ENCODE results near the gene SH2D7.

The SH2D7 gene

DNA sequence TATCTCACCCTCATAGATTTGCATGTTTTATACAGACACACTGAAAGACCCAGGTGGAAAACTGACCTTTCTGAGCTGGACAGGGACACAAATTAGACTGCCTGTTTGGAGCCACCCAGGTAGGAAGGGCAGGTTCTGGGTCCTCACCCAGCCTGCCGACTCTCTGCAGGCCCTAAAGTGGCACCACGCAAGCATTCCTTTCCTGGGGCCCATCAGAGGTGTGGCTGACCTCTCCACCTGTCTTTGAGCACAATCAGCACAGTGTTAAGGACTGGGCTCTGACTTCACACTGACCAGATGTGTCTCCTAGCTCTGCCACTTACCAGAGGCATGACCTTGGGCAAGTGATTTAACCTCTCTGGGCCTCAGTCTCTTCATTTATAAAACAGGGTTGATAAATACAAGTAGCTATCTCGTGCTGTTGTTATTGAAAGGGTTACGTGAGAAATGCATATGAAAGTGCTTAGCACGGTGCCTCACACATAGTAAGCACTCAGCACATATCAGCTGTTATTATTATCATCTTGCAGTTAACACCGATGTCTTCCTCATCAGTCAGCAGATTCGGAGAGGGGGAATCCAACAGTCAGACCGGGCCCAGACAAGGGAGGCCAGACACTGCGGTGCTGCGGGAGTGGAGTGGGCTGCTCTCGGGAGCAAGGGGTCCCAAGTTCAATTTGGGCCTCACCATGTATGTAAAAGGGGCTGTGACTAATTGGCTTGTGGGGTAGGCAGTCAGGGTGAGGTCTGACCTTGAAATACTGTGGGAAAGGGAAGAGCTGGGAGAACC, 12.9 kb upstream of the SH2D7 start:
- DNase-seq (ENCODE audit: low read depth in 2 of 2) = no peak

DNA sequence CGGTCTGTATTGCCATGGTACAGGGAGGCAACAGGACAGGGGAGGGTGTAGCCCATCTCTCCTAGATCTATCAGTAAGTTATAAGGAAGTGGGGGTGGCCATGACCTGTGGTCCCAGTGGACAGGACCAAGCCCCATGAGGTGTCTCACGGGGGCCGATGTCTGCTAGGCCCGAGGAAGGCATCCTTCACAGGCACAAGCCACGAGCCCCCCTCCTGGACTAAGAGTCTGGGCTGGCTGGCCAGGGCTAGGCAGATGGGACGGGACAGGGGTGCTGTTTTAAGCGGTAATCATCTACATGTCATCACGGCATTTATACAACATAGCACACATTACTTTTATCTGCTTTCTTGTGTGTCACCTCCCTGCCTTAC, 12.3 kb upstream of the SH2D7 start:
- DNase-seq (ENCODE audit: low read depth in 2 of 2) = no peak

DNA sequence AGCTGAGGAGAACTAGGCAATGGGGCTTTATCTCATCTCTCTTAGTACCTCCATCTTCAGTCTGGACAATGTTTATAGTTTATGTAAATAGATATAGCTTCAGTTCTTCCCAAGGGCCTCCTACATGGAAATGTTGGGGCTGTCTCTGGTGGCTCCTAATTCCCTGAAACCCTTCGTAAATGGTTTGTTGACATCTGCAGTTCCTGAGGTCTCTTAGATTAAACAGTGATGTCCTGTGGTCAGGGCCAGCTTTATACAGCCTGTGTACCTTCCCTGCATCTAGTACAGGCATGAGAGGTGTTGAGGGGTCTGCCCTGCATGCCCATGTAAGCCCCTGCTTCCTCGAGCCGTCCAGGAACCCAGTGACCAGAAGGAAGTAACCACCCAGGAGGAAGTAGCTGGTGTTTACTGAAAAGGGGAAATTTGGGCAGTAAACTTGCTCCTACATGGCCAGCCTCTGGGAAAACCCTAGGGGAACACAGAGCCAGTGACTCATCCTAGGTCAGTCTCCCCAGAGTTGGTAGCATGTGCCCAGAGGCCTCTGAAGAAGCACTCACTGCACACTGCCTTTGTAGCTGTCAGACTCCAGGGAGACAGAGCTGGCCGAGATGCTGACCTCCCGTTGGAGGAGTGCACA, 10.1 kb upstream of the SH2D7 start:
- no peak for DNase-seq (ENCODE audit: low read depth in 2 of 2)

DNA sequence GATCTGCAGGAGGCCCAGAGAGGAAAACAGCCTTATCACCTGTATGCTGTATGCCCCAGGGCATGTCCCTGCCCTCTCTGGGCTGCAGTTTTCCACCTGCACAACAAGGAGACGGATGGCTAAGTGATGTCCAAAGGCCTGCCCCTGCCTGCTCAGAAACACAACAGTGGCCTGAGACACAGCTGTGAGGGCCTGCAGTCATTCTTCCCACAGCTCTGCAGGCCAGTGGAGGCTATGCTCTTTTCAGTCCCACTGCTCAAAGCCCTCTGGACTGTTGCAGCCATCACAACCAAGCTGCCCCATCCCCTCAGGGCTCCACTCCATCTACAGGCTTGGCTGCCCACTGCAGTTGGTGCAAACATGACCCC, 9.6 kb upstream of the SH2D7 start:
- no peak for DNase-seq (ENCODE audit: low read depth in 2 of 2)

DNA sequence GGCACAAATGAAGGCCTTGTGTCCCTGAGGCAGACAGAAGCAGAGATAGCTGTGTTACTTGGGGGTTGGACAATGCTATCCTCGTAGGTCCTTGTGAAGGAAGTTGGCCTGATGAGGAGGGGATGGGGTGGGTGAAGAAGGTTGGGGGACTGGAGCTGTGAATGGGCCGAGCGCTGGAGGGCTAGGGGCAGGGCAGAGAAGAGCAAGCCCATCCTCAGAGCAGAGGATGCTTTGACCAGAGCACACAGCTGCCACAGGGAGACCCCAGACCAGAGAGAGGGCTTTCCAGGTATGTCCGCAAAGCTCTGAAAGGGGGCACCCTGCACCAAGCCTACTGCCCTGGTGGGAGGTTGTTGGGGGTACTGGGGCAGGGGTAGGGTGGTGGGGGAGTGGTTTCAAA, 9.2 kb upstream of the SH2D7 start:
- DNase-seq (ENCODE audit: low read depth in 2 of 2) = no peak

DNA sequence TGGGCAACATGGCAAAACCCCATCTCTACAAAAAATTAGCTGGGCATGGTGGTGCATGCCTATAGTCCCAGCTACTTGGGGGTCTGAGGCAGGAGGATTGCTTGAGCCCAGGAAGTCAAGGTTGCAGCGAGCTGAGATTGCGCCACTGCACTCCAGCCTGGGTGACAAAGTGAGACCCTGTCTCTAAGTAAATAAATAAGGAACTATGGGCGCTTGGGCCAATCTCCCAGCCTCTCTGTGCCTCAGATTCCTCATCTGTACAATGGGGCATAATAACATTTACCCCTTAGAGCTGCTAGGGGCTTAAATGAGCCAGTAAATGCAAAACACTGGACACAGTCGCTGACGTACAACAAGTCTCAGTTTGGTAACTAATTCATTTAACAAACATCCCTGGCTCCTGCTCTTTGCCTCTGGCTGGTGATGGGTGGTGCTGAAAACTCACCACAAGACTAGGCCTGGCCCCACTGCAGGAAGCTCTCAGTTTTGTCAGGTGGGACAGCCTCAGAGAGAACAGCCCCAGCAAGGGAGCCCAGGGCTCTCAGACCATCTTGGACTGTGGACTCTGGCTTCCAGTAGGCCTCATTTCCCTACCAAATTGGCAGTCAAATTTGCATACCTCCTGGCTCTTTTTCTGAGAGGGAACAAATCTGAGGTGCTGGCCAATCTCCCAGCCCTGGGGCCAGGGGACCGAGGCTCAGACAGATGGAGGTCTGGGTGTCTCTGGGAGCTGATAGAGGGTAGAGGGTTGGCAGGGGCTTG, 8.5 kb upstream of the SH2D7 start:
- DNase-seq (ENCODE audit: low read depth in 2 of 2) = no peak

DNA sequence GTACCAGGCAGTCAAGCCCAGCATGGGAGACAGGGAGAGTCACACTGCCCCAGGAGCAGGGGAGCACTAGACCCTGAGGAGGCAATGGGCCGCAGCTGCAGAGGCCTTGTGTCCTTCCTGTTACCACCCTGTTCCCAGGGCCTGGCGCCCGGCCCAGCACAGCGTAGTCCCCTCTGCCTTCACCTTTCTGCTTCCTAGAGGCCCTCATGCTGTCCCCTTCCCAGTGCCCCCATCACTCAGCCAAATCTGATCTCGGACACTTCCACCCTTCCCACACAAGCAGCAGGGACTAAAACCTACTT, 8.0 kb upstream of the SH2D7 start:
- no peak for DNase-seq (ENCODE audit: low read depth in 2 of 2)

DNA sequence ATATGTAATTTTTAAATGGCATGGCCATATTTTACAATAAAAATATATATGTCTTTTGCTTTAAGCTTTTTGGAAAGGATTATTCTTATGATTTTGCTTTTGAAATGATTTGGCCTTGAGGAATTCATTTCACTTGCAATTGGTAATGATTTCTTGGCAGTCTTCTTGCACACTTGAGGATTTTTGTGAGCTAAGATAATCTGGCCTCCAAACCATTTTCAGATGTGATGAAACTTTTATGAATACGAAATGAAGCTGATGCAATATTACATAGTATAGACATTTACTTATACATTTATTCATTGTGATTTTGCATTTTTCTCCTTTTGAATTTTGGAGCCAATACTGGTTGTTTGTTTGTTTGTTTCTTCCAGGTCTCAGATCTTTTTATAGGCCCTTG, 6.4 kb upstream of the SH2D7 start:
- no peak for DNase-seq (ENCODE audit: low read depth in 2 of 2)

DNA sequence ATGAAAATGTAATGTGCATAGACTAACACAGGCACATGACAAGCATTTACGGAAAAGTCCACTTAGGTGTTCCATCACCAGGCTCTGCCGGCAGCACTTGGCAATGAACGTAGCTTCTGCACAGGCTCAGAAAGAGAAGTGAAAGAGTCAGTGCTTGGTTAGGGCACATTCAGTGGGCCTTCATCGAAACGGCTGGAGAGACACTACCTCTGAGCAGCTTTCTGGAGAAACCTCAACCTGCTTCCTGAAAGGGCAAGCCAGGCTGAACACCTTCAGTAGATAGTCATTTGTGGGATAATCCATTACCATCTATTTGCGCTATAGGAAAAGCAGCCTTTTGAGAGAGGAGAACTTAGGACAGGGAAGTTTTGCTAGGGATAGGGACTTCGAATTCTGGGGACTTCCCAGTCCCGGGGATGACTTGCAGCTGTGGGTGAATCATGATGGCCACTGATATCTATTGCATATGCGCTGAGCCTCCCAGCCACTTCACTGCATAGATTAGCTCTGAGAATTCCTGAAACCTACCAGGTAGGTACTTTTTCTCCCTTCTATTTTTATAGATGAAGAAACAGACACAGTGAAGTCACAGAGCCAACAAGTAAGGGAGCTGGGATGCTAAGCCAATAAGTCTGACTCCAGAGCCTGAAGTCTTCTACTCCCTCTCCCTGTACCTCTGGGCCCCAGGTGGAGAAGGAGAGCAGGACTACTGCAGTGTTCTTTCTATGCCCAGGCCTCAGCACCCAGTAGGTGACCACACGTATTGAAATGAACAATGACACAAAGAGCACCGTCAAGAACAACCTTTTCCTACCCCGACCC, 4.2 kb upstream of the SH2D7 start:
- no peak for DNase-seq (ENCODE audit: low read depth in 2 of 2)

DNA sequence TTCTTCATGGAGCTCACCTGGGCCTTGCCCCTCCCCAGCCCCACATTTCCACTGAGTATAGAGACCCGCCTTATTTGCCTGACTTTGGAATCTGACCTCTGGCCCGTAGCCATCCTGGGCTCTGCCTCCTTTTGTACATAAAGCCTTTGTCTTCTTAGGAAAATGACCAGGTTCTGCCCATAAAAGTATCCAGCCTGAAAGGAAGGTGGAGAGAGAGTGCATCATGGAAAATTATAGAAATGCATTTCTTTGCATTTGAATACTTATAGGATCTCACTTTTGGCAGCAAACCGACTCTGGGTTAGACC, 3.6 kb upstream of the SH2D7 start:
- DNase-seq (ENCODE audit: low read depth in 2 of 2) = no peak

DNA sequence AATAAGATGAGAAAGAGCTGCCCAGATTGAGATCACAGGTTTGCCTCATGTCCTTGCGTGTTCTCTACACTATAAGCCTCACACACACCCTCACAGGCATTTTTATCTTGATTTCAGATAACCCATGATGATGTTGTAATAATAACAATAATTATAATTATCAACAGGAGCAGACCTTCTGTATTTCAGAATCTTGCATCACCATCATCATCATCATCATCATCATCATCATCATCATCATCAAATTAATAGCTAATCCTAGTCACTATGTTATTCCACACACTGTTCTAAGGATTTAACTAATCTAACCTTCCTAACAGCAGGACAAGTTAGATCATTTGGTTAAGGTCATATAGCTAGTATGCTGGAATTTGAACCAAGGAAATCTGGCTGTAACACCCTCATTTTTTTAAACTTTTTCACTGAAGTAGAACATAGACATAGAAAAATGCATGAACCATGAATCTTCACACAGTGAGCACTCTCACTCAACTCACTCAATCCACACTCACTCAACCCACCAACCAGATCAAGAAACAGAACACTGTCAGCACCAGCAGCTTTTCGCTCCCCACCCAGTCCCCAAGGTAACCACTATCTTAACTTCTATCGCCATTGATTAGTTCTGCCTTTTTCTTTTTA, 1.8 kb upstream of the SH2D7 start:
- no peak for DNase-seq (ENCODE audit: low read depth in 2 of 2)

DNA sequence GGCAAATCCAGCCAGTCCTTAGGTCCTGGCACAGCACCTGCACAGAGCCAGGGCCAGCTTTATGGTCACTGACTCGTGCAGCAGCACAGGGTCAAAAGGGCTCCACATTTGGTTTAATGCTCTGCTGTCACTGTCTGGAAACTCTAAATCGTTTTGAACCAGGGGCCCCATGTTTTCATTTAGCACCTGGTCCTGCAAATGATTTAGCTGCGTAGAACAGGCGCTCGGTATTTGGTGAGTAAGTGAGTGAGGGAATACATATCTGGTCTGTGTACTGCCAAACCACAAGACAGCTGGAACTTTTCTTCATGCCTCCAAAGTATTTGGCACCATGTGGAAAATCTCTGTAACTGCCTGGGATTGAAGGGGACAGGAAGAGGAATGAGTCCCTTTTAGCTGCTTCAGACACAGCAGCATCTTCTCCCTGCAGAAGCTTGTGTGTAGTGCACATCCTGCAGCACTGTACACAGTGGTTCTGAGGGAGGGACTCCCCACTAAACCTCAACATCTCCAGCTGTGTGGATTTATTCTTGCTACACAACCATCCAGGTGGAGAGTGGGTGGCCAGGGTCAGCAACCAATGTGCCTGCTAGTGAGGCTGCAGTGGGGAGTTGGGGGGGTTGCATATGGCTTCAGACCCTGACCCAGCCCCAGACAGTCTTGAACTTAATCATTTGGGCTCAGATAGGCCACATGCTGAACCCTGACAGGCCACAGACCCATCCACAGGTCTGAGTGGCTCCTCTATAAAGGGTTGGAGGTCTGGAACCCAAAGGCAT, 1.1 kb downstream of the SH2D7 start:
- no peak for DNase-seq (ENCODE audit: low read depth in 2 of 2)

DNA sequence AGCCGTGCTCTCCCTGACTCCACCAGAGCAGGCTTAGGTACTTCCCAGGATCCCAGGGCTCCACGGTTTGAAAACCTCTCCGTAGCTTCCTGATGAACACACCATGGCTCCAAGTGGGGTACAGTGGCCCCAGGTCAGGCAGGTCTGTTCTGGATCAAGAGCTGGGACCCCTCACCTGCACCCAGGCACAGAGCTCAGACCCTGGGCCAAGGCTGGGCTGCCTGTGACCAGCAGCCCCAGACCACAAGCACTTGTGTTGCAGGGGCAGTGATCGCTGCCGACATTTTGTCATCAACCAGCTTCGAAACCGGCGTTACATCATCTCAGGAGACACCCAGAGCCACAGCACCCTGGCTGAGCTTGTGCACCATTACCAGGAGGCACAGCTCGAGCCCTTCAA, 5.3 kb downstream of the SH2D7 start:
- no peak for DNase-seq (ENCODE audit: low read depth in 2 of 2)

DNA sequence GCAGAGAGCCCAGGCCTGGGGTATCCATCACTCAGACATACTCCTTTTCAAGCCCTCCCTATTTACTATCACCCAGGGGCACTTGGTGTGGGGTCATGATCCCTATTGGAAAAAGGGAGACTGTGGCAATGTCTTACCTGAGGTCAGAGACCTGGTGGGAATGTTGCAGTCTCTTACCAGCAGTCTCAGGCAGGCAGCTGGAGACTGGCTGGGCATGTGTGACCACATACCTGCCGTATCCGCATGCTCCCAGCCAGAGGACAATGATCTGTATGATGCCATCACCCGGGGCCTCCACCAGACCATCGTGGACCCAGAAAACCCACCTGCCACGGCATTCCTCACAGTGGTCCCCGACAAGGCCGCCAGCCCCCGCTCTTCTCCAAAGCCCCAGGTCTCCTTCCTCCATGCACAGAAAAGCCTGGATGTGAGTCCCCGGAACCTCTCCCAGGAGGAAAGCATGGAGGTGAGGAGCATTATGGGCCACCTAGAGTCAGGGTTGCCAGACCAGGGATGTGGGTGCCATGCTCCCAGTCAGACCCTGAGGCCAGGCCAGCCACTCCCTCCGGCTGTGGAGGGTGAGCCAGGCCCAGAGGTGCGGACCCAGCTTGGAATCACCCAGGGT, 5.9 kb downstream of the SH2D7 start:
- DNase-seq (ENCODE audit: low read depth in 2 of 2) = no peak

DNA sequence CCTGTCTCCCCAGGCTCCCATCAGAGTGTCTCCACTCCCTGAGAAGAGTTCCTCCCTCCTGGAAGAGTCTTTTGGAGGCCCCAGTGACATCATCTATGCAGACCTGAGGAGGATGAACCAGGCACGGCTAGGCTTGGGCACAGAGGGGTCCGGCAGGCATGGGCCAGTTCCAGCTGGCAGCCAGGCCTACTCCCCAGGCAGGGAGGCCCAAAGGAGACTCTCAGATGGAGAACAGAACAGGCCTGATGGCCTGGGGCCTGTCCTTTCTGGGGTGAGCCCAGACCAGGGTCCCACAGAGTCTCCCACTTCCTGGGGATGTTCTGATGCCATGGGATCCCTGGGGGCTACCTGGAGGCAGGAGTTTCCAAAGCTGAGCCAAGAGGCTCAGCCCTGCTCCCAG, 8.5 kb downstream of the SH2D7 start:
- no peak for DNase-seq (ENCODE audit: low read depth in 2 of 2)

DNA sequence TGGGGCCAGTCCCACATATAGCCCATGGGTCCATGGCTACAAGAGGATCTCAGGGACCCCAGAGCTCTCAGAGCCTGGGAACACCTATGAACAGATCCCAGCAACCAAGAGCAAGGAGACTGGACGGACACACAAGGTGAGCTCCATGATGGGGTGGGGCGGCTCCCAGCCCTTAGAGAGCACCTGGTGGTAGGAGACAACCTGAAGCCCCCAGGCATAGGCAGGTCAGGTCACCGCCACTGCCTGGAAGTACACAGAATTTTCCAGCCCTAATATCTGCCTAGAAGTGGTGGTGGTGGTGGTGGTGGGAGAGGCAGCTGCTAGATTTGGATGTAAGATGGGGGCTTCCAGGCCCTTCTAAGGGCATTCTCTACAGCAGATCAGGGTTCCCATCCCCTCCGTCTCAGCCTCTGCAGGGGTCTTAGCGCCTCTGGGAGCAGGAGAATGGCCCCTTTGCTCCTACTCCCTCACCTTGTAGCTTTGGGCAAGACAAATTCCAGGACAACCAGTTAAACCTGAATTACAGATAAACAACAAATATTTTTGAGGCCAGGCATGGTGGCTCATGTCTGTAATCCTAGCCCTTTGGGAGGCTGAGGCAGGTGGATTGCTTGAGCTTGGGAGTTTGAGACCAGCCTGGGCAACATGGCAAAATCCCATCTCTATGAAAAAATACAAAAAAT, 9.2 kb downstream of the SH2D7 start:
- DNase-seq (ENCODE audit: low read depth in 2 of 2) = no peak

DNA sequence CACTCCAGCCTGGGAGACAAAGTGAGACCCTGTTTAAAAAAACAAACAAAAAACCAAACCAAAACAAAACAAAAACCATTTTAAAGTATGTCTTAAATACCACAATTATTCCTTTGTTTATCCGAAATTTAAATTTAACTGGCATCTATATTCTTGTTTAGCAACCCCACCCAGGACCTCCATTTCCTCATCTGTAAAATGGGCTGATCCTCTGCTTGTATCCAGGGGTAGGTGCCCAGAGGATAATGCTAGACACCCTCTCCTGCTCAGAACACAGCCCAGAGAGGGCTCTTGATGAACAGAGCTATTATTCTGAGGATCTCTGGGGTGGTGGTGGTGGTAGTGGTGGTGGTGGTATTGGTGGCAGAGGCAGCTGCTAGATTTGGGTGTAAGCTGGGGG, 9.8 kb downstream of the SH2D7 start:
- no peak for DNase-seq (ENCODE audit: low read depth in 2 of 2)

DNA sequence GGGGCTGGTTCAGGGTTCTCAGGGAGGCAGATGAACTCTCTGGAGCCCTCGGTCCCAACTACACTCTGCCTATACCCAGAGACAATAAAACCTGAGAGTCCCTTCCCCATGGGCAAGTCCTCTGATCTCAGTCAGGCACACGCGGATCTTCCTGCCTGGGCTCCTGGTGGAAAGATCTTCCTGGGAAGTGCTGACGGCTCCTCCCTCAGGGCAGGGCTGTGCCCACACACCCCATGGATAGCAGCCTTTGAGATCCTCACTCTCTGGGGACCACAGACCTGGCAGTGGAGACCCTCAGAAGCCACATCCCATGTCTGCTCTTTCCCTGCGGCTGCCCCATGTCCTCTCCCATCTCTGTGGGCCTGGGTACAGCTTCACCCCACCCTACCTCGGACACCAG, 10.4 kb downstream of the SH2D7 start:
- DNase-seq (ENCODE audit: low read depth in 2 of 2) = no peak

DNA sequence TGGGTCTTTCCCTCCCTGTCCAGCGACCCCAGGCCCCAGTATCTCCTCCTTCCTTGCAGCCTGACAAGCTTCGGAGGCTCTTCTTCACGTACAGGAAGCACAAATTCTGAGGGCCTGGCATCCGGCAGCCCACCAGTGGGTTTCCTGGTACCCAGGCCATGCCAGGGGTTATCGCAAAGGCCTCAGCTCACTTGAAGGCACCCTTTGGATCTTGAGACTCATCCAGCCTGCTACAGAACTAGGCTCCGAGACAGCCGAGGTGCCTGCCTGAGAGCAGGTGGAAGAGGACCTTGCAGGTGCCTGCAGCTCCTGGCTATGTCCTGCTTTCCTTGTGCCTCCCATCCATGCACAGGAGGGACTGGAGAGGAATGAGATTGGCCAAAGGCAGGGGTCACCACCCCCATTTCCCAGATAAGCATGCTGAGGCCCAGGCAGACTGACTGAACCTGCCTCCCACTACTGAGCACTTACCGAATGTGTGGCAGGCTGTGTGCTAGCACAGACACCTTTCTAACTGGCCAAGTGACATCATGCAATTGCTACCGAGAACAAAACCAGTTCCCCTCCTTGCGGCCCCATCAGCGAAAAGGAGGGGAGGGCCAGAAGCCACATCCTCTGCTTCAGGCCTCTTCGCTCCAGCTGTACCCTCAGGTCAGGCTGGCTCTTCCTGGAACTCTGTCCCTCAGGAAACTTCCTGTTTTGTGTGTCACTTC, 11.2 kb downstream of the SH2D7 start:
- peak in 1 of 2 donors; percentile 18 for DNase-seq (ENCODE audit: low read depth in 2 of 2)

DNA sequence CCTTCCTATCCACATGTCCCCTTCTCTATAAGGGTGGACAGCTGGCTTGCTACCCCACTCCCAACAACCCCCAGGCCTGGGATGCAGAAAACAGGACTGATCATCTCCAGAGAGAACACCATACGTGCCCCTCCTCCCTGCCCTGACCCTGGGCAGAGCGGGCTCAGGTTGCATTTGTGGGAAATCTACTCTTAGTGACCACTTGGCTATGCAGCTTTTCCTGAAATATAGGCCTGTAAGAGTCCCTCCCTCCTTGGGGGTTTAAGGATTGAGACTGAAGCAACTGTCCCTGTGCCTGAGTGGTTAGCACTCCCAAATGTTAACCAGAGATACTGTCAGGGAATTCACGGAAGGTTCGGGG, 11.7 kb downstream of the SH2D7 start:
- no peak for DNase-seq (ENCODE audit: low read depth in 2 of 2)
